ENCODE measurements around the gene TMIGD3. TPM values are rescaled to one million over a fixed set of nuclear protein-coding genes. Genes with fewer than 3 reads are reported as not detected.

TMIGD3 gene
- total RNA-seq, 2 experiments from 2014 or later = 0.25 TPM; not detected in 1

- CTCF ChIA-PET = interaction anchor here (0.5 to 1.1 kb wide), 2 partner anchors 226 to 307 kb away, joined by 3 read pairs; no protein-coding TSS in a partner anchor
- POLR2A ChIA-PET = interaction anchor here (0.5 to 1.2 kb wide), 2 partner anchors 10 to 14 kb away, joined by 3 to 4 read pairs; no protein-coding TSS in a partner anchor
Measured at GRCh38 chr1:111462370-111463028, 40.9 kb downstream of the TMIGD3 start.

GRCh38 chr1:111461765-111462164, 41.7 kb downstream of the TMIGD3 start:
- CTCF ChIA-PET = interaction anchor here (0.6 to 1.2 kb wide), 3 partner anchors 13 to 1876 kb away, joined by 3 read pairs; no protein-coding TSS in a partner anchor
- POLR2A ChIA-PET = interaction anchor here (0.7 kb wide), 1 partner anchor 898 kb away, joined by 4 read pairs; no protein-coding TSS in a partner anchor

- POLR2A ChIA-PET = no interaction called here
- CTCF ChIA-PET = no interaction called here
Measured at GRCh38 chr1:111455642-111456031, 47.8 kb downstream of the TMIGD3 start.

- ChIA-PET CTCF (no interaction called here), POLR2A (no interaction called here)
Measured at GRCh38 chr1:111454859-111455641, 48.4 kb downstream of the TMIGD3 start.

- ChIA-PET POLR2A (interaction anchor here (0.6 to 1.0 kb wide), 2 partner anchors 18 to 301 kb away, joined by 3 to 4 read pairs; no protein-coding TSS in a partner anchor), CTCF (interaction anchor here (1.1 kb wide), 1 partner anchor 18 kb away, joined by 4 read pairs; no protein-coding TSS in a partner anchor)
Measured at GRCh38 chr1:111453706-111454105, 49.7 kb downstream of the TMIGD3 start.

GRCh38 chr1:111452581-111452980, 50.9 kb downstream of the TMIGD3 start:
- CTCF ChIA-PET = interaction anchor here (1.1 kb wide), 1 partner anchor 19 kb away, joined by 4 read pairs; no protein-coding TSS in a partner anchor
- POLR2A ChIA-PET = interaction anchor here (0.6 kb wide), 2 partner anchors 10 to 15 kb away, joined by 3 read pairs; no protein-coding TSS in a partner anchor

GRCh38 chr1:111450185-111450584, 53.2 kb downstream of the TMIGD3 start:
- ChIA-PET CTCF (no interaction called here), POLR2A (no interaction called here)

- POLR2A ChIA-PET = interaction anchor here (1.2 kb wide), 1 partner anchor 58 kb away, joined by 3 read pairs; no protein-coding TSS in a partner anchor
- CTCF ChIA-PET = no interaction called here
Measured at GRCh38 chr1:111449703-111450017, 53.8 kb downstream of the TMIGD3 start.

GRCh38 chr1:111448918-111449702, 54.3 kb downstream of the TMIGD3 start, which contains the start of the genes ATP5PB and WDR77:
Gene ATP5PB (plus strand): TSS chr1:111449464. CDS start chr1:111449542, 78 bp downstream.
Gene WDR77 (minus strand): TSS chr1:111449256. CDS start chr1:111449169, 87 bp downstream.
- ChIA-PET CTCF (interaction anchor here (1.0 kb wide), 1 partner anchor 15 kb away, joined by 3 read pairs; no protein-coding TSS in a partner anchor), POLR2A (interaction anchor here (0.9 to 1.5 kb wide), 3 partner anchors 14 to 306 kb away, joined by 3 to 4 read pairs (median 3); no protein-coding TSS in a partner anchor)

- CTCF ChIA-PET = interaction anchor here (1.0 kb wide), 1 partner anchor 15 kb away, joined by 3 read pairs; no protein-coding TSS in a partner anchor
- POLR2A ChIA-PET = interaction anchor here (0.9 to 1.5 kb wide), 3 partner anchors 15 to 306 kb away, joined by 3 to 4 read pairs (median 3); no protein-coding TSS in a partner anchor
Measured at GRCh38 chr1:111448482-111448917, 54.9 kb downstream of the TMIGD3 start.

- CTCF ChIA-PET = no interaction called here
- POLR2A ChIA-PET = interaction anchor here (0.7 to 1.5 kb wide), 2 partner anchors 16 to 301 kb away, joined by 3 to 4 read pairs; no protein-coding TSS in a partner anchor
Measured at GRCh38 chr1:111446967-111447892, 56.2 kb downstream of the TMIGD3 start.

- POLR2A ChIA-PET = no interaction called here
Measured at GRCh38 chr1:111446546-111446945, 56.9 kb downstream of the TMIGD3 start.

GRCh38 chr1:111444031-111444430, 59.4 kb downstream of the TMIGD3 start:
- ChIA-PET CTCF (no interaction called here), POLR2A (no interaction called here)

More at GRCh38 chr1:111446546-111446945, 56.9 kb downstream of the TMIGD3 start:
- CTCF ChIA-PET = no interaction called here

GRCh38 chr1:111442457-111442856, 61.0 kb downstream of the TMIGD3 start:
- ChIA-PET POLR2A (interaction anchor here (0.6 kb wide), 1 partner anchor 150 kb away, joined by 7 read pairs; no protein-coding TSS in a partner anchor), CTCF (no interaction called here)

- ChIA-PET POLR2A (interaction anchor here (0.6 kb wide), 1 partner anchor 151 kb away, joined by 7 read pairs; no protein-coding TSS in a partner anchor), CTCF (interaction anchor here (1.4 kb wide), 1 partner anchor 35 kb away, joined by 3 read pairs; no protein-coding TSS in a partner anchor)
Measured at GRCh38 chr1:111441573-111442192, 61.8 kb downstream of the TMIGD3 start.

- ChIA-PET POLR2A (no interaction called here), CTCF (interaction anchor here (1.0 to 1.4 kb wide), 3 partner anchors 36 to 330 kb away, joined by 3 read pairs; no protein-coding TSS in a partner anchor)
Measured at GRCh38 chr1:111439461-111440351, 63.7 kb downstream of the TMIGD3 start.

All from activated CD8-positive, alpha-beta memory T cell treated with anti-CD3 and anti-CD28 coated beads for 36 hours (primary cell).